Tibial artery (tissue), 4 donors: Measurements from ENCODE around the gene DOCK1.
A peak's percentile ranks its signal among the peaks of the same experiment; 100 is the strongest.

Experiments used
- DNase-seq, 2 donors: peaks; one replicate each; pipeline ENCODE4 v3.0.0-alpha.2; 2019
- H3K27ac ChIP-seq, 2 donors: fragments of 200-600 bp; sonication (generic) in 1 of 2; 1 replicate in 1 of 2; 2 replicates in 1 of 2; pipeline ENCODE4 v1.5.1; 2018 to 2019; ENCODE audit warnings: mild to moderate bottlenecking in 1 of 2
- H3K27me3 ChIP-seq, 2 donors: fragments of 200-600 bp; sonication (generic) in 1 of 2; one replicate each; pipeline versions ENCODE4 v1.5.1 to v1.6.0; 2016 to 2019
- H3K36me3 ChIP-seq, 3 donors: fragments of 200-600 bp; sonication (generic) in 2 of 3; one replicate each; pipeline ENCODE4 v1.5.1; 2016 to 2019; ENCODE audit warnings: mild to moderate bottlenecking in 2 of 3
- H3K4me1 ChIP-seq, 4 donors: fragments of 200-600 bp; sonication (generic) in 2 of 4; 1 replicate in 3 of 4; 2 replicates in 1 of 4; pipeline ENCODE4 v1.5.1; 2016 to 2019
- H3K4me3 ChIP-seq, 2 donors: fragments of 200-600 bp; sonication (generic) in 1 of 2; 1 replicate in 1 of 2; 2 replicates in 1 of 2; pipeline ENCODE4 v1.5.1; 2018 to 2019; ENCODE audit warnings: mild to moderate bottlenecking in 2 of 2
- H3K9me3 ChIP-seq, 3 donors: fragments of 200-600 bp; sonication (generic) in 1 of 3; one replicate each; pipeline ENCODE4 v1.5.1; 2016 to 2019
- CTCF ChIP-seq, 2 experiments: fragments of 200-600 bp in 1 of 2; fragments of 450-650 bp in 1 of 2; IDR thresholded peaks; one replicate each; pipeline ENCODE4 v1.5.1; 2017 to 2019; ENCODE audit warnings: antibody characterized with exemption in 2 of 2, mild to moderate bottlenecking in 1 of 2, moderate library complexity in 1 of 2
- intact Hi-C: fragments of 100-400 bp; cut with DNase I; formaldehyde crosslinking; loops from one replicate; pipeline ENCODE4 v1.15.0; 2023; ENCODE audit warnings: low total_unique reads

The DOCK1 gene

DNA sequence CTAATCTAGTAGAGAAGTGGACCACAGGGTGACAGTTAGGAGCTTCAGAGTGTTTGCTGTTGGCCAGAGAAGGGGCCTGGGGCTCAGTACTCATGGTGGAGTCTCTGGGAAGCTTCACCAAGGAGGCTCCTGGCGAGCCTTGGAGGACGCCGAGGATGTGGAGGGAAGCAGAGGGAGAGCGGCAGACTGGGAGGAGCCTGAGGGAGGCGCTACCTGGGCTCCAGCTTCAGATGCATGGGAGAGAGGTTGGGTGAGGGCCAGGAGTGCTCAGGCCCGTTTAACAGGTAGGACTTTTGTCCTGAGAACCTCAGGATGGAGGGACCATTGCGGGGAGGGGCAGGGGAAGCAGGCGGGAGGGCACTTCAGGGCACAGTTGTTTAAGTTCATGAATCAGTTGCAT is 24.2 kb downstream of the DOCK1 start:
- intact Hi-C loops: no loop called here
- H3K36me3 ChIP-seq: peaks cover 0 to 14% (median 4%) of the 10 kb centered on the region in 3 donors
- no peak for DNase-seq
- H3K9me3 ChIP-seq: no peaks in the 10 kb centered on the region
- H3K4me3 ChIP-seq: no peak overlapping the region
- H3K27me3 ChIP-seq: no peaks in the 10 kb centered on the region
- H3K27ac ChIP-seq: no peak overlapping the region
- no peak for TF ChIP-seq CTCF (IDR thresholded peaks at IDR 0.05)
- peaks cover 0 to 27% (median 17%) of the 10 kb centered on the region in 4 donors for H3K4me1 ChIP-seq

GRCh38 chr10:126930131-126930882 is 25.1 kb downstream of the DOCK1 start:
- Histone ChIP-seq H3K36me3 (peaks cover 0 to 14% (median 4%) of the 10 kb centered on the region in 3 donors), H3K4me3 (no peak overlapping the region), H3K27me3 (no peaks in the 10 kb centered on the region), H3K9me3 (no peaks in the 10 kb centered on the region), H3K27ac (peak overlapping the region; percentile 36 to 41), H3K4me1 (peaks cover 0 to 30% (median 16%) of the 10 kb centered on the region in 4 donors)
- no peak for TF ChIP-seq CTCF (IDR thresholded peaks at IDR 0.05)
- intact Hi-C loops: no loop called here
- DNase-seq: no peak

DNA sequence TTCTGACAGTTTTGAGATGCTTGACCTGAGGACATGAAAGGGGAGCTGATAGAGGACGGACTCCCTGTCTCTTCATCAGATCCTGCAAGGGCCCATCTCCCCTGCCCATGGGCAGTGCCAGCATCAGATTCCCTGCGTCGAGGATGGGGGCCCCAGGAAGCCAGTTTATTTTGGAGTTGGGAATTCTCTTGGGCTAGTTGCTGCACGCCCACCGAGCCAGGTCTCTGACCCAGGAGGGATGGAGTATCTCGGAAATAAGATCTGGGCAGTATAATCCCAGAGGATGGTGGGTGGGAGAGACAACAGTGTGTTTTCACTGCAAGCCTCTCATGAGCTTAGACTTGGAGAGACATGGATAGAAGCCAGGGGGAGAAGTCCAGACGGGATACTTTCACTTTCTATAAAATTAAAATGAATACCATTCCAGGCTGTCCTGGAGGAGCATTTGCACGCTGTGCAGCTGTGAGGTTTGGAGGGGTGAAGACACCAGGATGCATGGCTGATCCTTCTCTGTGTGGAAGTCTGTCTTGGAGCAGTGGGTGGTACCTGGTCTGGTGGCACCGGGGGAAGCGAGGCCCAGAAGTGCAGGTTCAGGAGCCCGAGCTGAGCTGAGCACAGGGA is 25.8 kb downstream of the DOCK1 start:
- no peaks in the 10 kb centered on the region for H3K27me3 ChIP-seq
- peak overlapping the region; percentile 39 for H3K4me3 ChIP-seq
- H3K9me3 ChIP-seq: no peaks in the 10 kb centered on the region
- no peak for TF ChIP-seq CTCF (IDR thresholded peaks at IDR 0.05)
- H3K27ac ChIP-seq: peak overlapping the region; percentile 36 to 41
- intact Hi-C loops: no loop called here
- peaks cover 0 to 35% (median 16%) of the 10 kb centered on the region in 4 donors for H3K4me1 ChIP-seq
- no peak for DNase-seq
- H3K36me3 ChIP-seq: peaks cover 0 to 14% (median 4%) of the 10 kb centered on the region in 3 donors

GRCh38 chr10:126931544-126931943 is 26.3 kb downstream of the DOCK1 start:
- H3K27me3 ChIP-seq: no peaks in the 10 kb centered on the region
- no peak for DNase-seq
- H3K36me3 ChIP-seq: peaks cover 0 to 14% (median 4%) of the 10 kb centered on the region in 3 donors
- TF ChIP-seq CTCF (IDR thresholded peaks at IDR 0.05): no peak
- H3K4me1 ChIP-seq: peaks cover 0 to 35% (median 16%) of the 10 kb centered on the region in 4 donors
- H3K9me3 ChIP-seq: no peaks in the 10 kb centered on the region
- peak overlapping the region; percentile 39 for H3K4me3 ChIP-seq
- H3K27ac ChIP-seq: peak overlapping the region; percentile 36 to 41
- intact Hi-C loops: no loop called here

DNA sequence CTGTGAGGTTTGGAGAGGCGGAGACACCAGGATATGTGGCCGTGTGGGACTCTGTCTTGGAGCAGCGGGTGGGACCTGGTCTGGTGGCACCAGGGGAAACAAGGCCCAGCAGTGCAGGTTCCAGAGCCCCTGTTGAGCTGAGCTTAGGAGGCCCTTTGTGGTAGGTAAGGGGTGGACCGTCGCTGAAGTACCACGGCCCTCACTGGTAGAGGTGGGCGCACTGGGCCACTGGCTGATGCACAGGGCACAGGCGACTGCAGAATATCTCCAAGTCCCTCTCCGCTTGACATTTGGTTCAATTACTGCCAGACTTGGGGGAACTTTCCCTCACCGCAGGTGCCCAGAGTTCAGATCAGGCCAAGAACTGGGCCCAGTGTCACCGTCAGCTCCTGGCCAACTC is 27.3 kb downstream of the DOCK1 start:
- Histone ChIP-seq H3K9me3 (no peaks in the 10 kb centered on the region), H3K27me3 (no peaks in the 10 kb centered on the region), H3K4me3 (no peak overlapping the region), H3K4me1 (peaks cover 0 to 35% (median 16%) of the 10 kb centered on the region in 4 donors), H3K27ac (no peak overlapping the region), H3K36me3 (peaks cover 0 to 8% (median 4%) of the 10 kb centered on the region in 3 donors)
- DNase-seq: no peak
- TF ChIP-seq CTCF (IDR thresholded peaks at IDR 0.05): no peak
- intact Hi-C loops: no loop called here
